Heart right ventricle (tissue), 16 donors: ENCODE measurements around the gene MARVELD3. TPM values are rescaled to one million over a fixed set of nuclear protein-coding genes. Genes with fewer than 3 reads are reported as not detected.
"Not testable (repeated sequence)": the region's sequence is repeated elsewhere in the genome, so short reads cannot be mapped to it uniquely, and the experiment has no call there.

Source experiments
- ATAC-seq, 8 donors: fragments of 200-7000 bp; cut with Tn5 transposase; one replicate each; pipeline ENCODE4 v1.9.1; 2020; ENCODE audit warnings: mild to moderate bottlenecking in 8 of 8, moderate library complexity in 8 of 8, moderate number of reproducible peaks in 1 of 8
- DNase-seq, 2 donors: peaks; one replicate each; pipeline ENCODE4 v3.0.0-alpha.2; 2020
- H3K27ac ChIP-seq, 10 donors: fragments of 200-600 bp; sonication (generic) in 2 of 10; one replicate each; pipeline versions ENCODE4 v1.5.0 to v1.8.0; 2020 to 2022; ENCODE audit warnings: mild to moderate bottlenecking in 3 of 10
- H3K27me3 ChIP-seq, 7 donors: fragments of 200-600 bp; one replicate each; pipeline ENCODE4 v1.8.0; 2021 to 2022; ENCODE audit warnings: mild to moderate bottlenecking in 2 of 7
- H3K36me3 ChIP-seq, 9 donors: fragments of 200-600 bp; sonication (generic) in 1 of 9; one replicate each; pipeline versions ENCODE4 v1.5.0 to v1.8.0; 2020 to 2022; ENCODE audit warnings: mild to moderate bottlenecking in 2 of 9
- H3K4me1 ChIP-seq, 9 donors: fragments of 200-600 bp; sonication (generic) in 1 of 9; one replicate each; pipeline versions ENCODE4 v1.5.0 to v1.8.0; 2020 to 2022; ENCODE audit warnings: mild to moderate bottlenecking in 4 of 9
- H3K4me3 ChIP-seq, 10 donors: fragments of 200-600 bp; sonication (generic) in 2 of 10; one replicate each; pipeline versions ENCODE4 v1.5.0 to v1.8.0; 2020 to 2022; ENCODE audit warnings: mild to moderate bottlenecking in 7 of 10, moderate library complexity in 2 of 10
- H3K9me3 ChIP-seq, 11 donors: fragments of 200-600 bp in 10 of 11; sonication (generic) in 2 of 11; one replicate each; pipeline versions ENCODE4 v1.5.0 to v1.8.0; 2013 to 2022; ENCODE audit warnings: mild to moderate bottlenecking in 2 of 11, control low read depth in 1 of 11, moderate library complexity in 1 of 11
- WGBS, 2 donors: extraction: QIAGEN DNeasy Blood & Tissue Kit; methylation state at CpG; one replicate each; pipeline ENCODE4 v1.1.7; 2013; ENCODE audit warnings: inconsistent platforms in 1 of 2; 5-methylcytosine and 5-hydroxymethylcytosine counted together
- intact Hi-C, 10 donors: fragments of 100-400 bp; cut with DNase I; formaldehyde crosslinking; loops; one replicate each; pipeline versions ENCODE4 v1.11.1 to v1.14.2; 2022
- polyA plus RNA-seq, 2 donors: library from polyadenylated mRNA; stranded (reverse); fragments of 200-250 nt; gene quantifications; one replicate each; pipeline ENCODE4 v1.2.3, GENCODE V29; 2013
- total RNA-seq, 10 donors: library from RNA; stranded (reverse); fragmentation: NEBNext Ultra II Directional in 3 of 10; extraction: Animal tissue kit (Norgen Biotek cat#: 25700) in 3 of 10; gene quantifications; one replicate each; pipeline versions ENCODE4 v1.2.1 to v1.2.4, GENCODE V29; 2021 to 2023
- TF ChIP-seq, protein P1 (sequence below), 9 donors: fragments of 200-600 bp; sonication (generic) in 2 of 9; IDR thresholded peaks; one replicate each; pipeline versions ENCODE4 v1.5.0 to v1.8.0; 2021 to 2022; ENCODE audit warnings: antibody characterized with exemption in 9 of 9, mild to moderate bottlenecking in 5 of 9, moderate library complexity in 1 of 9
- donor health status: Arrhythmogenic right ventricular cardiomyopathy.
- donor health status: ischemic (EF 13 %, LVEDD 7.1; RV severe dilation, severe dysfunction).
- donor health status: healthy with polysubstance abuse.
- donor health status: DM: no; HTN: yes; CAD: no.
- donor health status: DM: no; HTN: no; CAD: no.
- donor health status: ischemic (EF 25% LVEDD 6.9; RV normal size, moderate dysfunction).
- donor health status: ischemic (EF 25% LVEDD 5.7; RV mildly dilated, moderate dysfunction).
- donor health status: healthy.
- donor health status: DM: yes; HTN: yes; CAD: no.
- donor health status: Ischemic cardiomyopathy.
- donor health status: ischemic (EF 35%, LVEDD 5.7; RV mildly dilated, moderate dysfunction).
- donor health status: nonischemic (EF 11% LVEDD 7.7; RV severe dilation, severe dysfunction).
- donor health status: DM: yes; HTN: yes; CAD: no.
- donor health status: PGD.
- donor health status: ischemic (EF 29% LVEDD 5.4; RV normal size, mild dysfunction).
- donor health status: nonischemic (EF 23%, LVEDD 6.1; RV moderate dilation, normal function).

The MARVELD3 gene
- total and polyA plus RNA-seq, 12 donors: 0.01 TPM; not detected in 11

DNA sequence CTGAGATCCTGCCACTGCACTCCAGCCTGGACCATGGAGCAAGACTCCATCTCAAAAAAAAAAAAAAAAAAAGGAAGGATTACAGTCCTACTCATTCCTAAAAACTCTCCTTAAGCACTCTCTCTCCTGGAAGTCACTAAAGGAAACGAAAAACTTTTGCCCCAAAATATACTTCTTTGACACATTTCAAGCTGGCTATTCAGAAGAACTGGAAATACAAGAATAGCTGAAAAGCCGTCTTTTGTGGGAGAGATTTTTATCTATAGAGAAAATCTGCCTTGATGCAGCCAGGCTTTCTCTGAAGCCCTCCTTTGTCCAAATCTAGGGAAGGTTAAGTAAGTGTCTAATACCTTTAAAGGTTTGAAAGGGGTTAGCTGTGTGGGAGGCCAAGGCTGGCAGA, 16.9 kb upstream of the MARVELD3 start:
- 38 to 40% methylated on average over 2 of the region's 2 CpGs for WGBS, 2 donors
- H3K27ac ChIP-seq: no peak overlapping the region
- H3K9me3 ChIP-seq: no peaks in the 10 kb centered on the region
- H3K36me3 ChIP-seq: no peaks in the 10 kb centered on the region
- H3K4me1 ChIP-seq: peaks cover 0 to 4% (median 0%) of the 10 kb centered on the region in 9 donors
- ATAC-seq (no peak), DNase-seq (no peak)
- TF ChIP-seq, protein P1, sequence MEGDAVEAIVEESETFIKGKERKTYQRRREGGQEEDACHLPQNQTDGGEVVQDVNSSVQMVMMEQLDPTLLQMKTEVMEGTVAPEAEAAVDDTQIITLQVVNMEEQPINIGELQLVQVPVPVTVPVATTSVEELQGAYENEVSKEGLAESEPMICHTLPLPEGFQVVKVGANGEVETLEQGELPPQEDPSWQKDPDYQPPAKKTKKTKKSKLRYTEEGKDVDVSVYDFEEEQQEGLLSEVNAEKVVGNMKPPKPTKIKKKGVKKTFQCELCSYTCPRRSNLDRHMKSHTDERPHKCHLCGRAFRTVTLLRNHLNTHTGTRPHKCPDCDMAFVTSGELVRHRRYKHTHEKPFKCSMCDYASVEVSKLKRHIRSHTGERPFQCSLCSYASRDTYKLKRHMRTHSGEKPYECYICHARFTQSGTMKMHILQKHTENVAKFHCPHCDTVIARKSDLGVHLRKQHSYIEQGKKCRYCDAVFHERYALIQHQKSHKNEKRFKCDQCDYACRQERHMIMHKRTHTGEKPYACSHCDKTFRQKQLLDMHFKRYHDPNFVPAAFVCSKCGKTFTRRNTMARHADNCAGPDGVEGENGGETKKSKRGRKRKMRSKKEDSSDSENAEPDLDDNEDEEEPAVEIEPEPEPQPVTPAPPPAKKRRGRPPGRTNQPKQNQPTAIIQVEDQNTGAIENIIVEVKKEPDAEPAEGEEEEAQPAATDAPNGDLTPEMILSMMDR (IDR thresholded peaks at IDR 0.05): no peak
- no peak overlapping the region for H3K4me3 ChIP-seq
- intact Hi-C loops: no loop called here
- H3K27me3 ChIP-seq: peaks cover 0 to 45% (median 29%) of the 10 kb centered on the region in 7 donors

DNA sequence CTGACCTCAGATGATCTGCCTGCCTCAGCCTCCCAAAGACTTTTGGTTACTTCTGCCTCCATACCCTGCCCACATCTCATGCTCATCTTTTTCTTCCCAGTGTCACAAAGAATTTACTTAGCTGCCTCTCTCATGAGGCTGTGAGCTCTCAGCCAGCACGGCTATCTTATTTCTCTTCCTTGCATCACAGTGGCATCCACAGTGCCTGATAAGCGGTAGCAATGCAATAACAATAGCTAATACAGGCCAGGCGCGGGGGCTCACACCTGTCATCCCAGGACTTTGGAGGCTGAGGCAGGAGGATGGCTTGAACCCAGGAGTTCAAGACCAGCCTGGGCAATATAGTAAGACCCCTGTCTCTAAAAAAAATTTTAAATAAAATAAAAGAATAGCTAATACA, 15.5 kb upstream of the MARVELD3 start:
- 59 to 64% methylated on average over 4 of the region's 4 CpGs for WGBS, 2 donors
- intact Hi-C loops: loop anchor here in 7 of 10 donors (2.0 to 5.0 kb wide), 2 partner anchors 196 to 198 kb away; no protein-coding TSS in a partner anchor
- H3K27ac ChIP-seq: no peak overlapping the region
- no peaks in the 10 kb centered on the region for H3K9me3 ChIP-seq
- H3K27me3 ChIP-seq: peaks cover 0 to 59% (median 32%) of the 10 kb centered on the region in 7 donors
- no peak for ATAC-seq
- no peaks in the 10 kb centered on the region for H3K36me3 ChIP-seq
- H3K4me1 ChIP-seq: peaks cover 0 to 4% (median 0%) of the 10 kb centered on the region in 9 donors
- no peak overlapping the region for H3K4me3 ChIP-seq
- TF ChIP-seq, protein P1 (IDR thresholded peaks at IDR 0.05): no peak
- no peak for DNase-seq

DNA sequence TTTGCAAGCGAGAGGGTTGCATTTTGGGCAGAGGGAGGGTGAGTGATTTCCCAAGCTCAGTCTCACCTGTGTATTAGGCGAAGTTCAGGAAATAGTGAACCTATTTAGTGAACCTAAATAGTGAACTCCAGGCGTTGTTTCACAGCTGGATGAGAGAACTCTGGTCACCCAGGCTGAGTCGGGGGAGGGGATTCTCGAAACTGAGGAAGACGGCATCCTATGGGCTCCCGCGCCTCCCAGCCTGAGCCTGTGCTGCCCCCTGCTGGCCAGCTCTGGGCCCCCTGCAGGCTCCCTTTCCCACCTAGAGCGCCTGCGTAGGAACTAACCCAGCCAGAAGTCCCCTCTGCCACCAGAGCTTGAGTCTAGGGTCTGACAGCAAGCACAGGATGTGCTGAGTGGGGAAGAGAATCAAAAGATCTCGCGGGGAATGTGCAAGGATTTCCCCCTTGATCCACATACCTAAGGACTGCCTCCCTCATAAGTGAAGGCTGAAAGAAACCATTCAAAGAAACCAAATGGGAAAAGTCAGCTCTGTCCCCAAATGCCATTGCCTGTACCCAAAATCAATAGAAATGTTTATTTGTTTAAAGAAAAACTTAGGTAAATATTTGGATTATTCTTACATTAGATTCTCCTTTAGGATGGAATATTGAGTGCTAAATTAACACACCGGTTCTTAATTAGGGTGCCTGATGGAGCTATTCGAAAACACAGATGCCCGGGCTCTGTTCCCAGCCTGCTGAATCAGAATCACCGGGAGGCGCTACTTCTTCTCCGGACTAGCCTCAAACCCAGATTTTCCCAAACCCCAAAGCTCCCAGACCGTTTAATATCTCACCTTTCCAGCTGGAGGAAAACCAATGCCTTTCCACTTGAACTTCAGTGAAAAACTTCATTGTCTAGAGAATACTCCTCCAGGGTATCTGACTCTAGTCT, 14.8 kb upstream of the MARVELD3 start:
- DNase-seq (peak; percentile 26 to 70), ATAC-seq (peak in 6 of 8 donors; percentile 64 to 84 (median 76))
- Histone ChIP-seq H3K36me3 (no peaks in the 10 kb centered on the region), H3K9me3 (no peaks in the 10 kb centered on the region), H3K27ac (no peak overlapping the region), H3K4me3 (no peak overlapping the region), H3K4me1 (peaks cover 0 to 4% (median 0%) of the 10 kb centered on the region in 9 donors), H3K27me3 (peaks cover 0 to 64% (median 39%) of the 10 kb centered on the region in 7 donors)
- 16 to 17% methylated on average over 19 of the region's 19 CpGs for WGBS, 2 donors
- intact Hi-C loops: loop anchor here in 7 of 10 donors (2.0 to 5.0 kb wide), 2 partner anchors 196 to 199 kb away; no protein-coding TSS in a partner anchor
- TF ChIP-seq, protein P1 (IDR thresholded peaks at IDR 0.05): peak; percentile 55 to 92 (median 79)

DNA sequence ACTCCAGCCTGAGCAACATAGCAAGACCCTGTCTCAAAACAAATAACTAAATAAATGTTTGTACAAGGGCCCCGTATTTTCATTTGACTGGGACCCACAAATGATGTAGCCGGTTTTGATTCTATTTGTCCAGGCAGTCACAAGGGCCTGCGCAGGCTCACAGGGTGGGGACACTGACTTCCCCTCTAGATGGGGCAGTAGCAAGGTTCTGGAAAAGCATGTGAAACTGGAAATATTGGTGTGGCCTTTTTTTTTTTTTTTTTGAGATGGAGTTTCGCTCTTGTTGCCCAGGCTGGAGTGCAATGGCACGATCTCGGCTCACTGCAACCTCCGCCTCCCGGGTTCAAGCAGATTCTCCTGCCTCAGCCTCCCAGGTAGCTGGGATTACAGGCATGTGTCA, 11.0 kb upstream of the MARVELD3 start:
- Histone ChIP-seq H3K9me3 (peaks cover 0 to 11% (median 0%) of the 10 kb centered on the region in 11 donors), H3K27me3 (peaks cover 0 to 87% (median 50%) of the 10 kb centered on the region in 7 donors)
- not testable (repeated sequence) for H3K27ac ChIP-seq, H3K36me3 ChIP-seq, H3K4me3 ChIP-seq, H3K4me1 ChIP-seq, ATAC-seq, DNase-seq
- 89 to 92% methylated on average over 8 of the region's 8 CpGs for WGBS, 2 donors
- intact Hi-C loops: loop anchor here in 6 of 10 donors (5.0 kb wide), 1 partner anchor 203 kb away; no protein-coding TSS in a partner anchor
